ENCODE results near the gene NPHP4. TPM values are rescaled to one million over a fixed set of nuclear protein-coding genes. Genes with fewer than 3 reads are reported as not detected.
A peak's percentile ranks its signal among the peaks of the same experiment; 100 is the strongest.

NPHP4 gene
- 2.9 and 3.7 TPM in 2 replicates for polyA plus RNA-seq (2011; rRNA removed)
- 6.1 and 7.6 TPM in 2 replicates for polyA plus RNA-seq (2012; cell fraction: cytosol; rRNA removed)
- polyA plus RNA-seq (2012; cell fraction: nucleus; rRNA removed) = 31.0 and 35.1 TPM in 2 replicates
- polyA plus RNA-seq (2017; fragmentation: RNase III; extraction: RNeasy Plus Mini Kit Qiagen cat#74134 plus additional on column Dnase treatment) = 4.8 to 5.5 TPM (median 5.1 TPM) in 3 replicates
- polyA minus RNA-seq (2011; rRNA and poly(A)+ RNA removed) = 8.3 and 9.1 TPM in 2 replicates

DNA sequence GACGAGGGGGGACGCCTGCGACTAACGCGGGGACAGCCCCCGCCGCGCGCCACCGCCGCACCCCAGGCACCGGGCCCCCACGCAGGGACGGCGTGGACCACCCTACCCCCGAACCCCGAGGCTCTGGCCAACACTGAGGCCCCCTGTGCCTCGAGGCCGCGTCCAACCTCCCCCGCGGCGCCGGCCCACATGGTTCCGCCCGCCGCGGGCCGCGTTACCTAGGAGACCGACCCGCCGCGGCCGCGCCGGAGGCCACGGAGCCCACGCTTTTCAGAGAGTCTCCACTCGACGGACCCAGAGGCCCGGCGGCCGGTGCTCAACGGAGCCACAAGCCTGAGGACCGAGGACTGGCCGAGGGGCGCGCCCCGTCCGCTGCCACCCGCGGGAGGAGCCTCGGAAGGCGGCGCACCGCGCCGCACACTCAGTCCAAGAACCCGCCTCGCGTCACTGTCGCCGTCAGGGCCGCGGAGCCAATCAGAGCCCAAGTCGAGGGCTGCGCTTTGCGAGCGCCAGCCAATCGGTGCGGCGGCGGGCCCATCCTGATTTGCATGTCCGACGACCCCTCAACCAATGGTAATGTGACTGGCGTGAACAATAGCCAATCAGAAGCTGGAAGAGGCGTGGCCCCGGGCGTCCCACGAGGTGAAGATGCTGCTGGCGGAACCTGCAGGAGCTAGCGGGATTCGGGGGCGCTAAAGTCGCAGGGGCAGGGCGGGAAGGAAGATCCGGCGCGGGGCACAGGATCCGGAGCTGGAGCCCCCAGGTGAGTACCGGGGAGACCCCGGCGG lies at the start of gene NPHP4:
Gene NPHP4 (minus strand): TSS at position 400 of the 788 bp plus-strand sequence. CDS start 6,136 bp downstream, outside the sequence.
- Histone ChIP-seq H3K4me1 (peaks cover 6% of the 10 kb centered on the region; the same call in 1 of the 3 replicates), H3K27ac (peak within 1 kb of the TSS; percentile 90 to 95), H3K9me3 (no peaks in the 10 kb centered on the region), H3K4me3 (peak within 1 kb of the TSS; percentile 61), H3K4me2 (peak within 1 kb of the TSS; percentile 97)
- peak; percentile 18 for FAIRE-seq
- peak; percentile 99 for DNase-seq (ENCODE audit: low read depth in 1 of 2, low spot score in 1 of 2)
- no CpG with 5 or more reads among the region's 94 CpGs for WGBS (ENCODE audit: missing lambda C conversion rate)
- peak; percentile 90 to 97 for ATAC-seq
- ChIA-PET CTCF (interaction anchor here (0.7 kb wide), 1 partner anchor 193 kb away, joined by 3 read pairs; no protein-coding TSS in a partner anchor), POLR2A (interaction anchor here (0.5 to 0.8 kb wide), 3 partner anchors 9 to 214 kb away, joined by 3 to 5 read pairs (median 3); no protein-coding TSS in a partner anchor)
- TF ChIP-seq GATA3 (IDR thresholded peaks at IDR 0.05; ENCODE audit: borderline replicate concordance) (peak; percentile 72), RFX5 (IDR thresholded peaks at IDR 0.05) (peak; percentile 72; the same call in 1 of the 2 replicates), SMC3 (IDR thresholded peaks at IDR 0.05) (no peak), RAD21 (conservative IDR thresholded peaks at IDR 0.05 in 1 of 2, IDR thresholded peaks at IDR 0.05 in 1 of 2) (no peak), FOSB (CRISPR knock-in tag; IDR thresholded peaks at IDR 0.05) (no peak), FOXS1 (CRISPR knock-in tag; IDR thresholded peaks at IDR 0.05) (no peak), HEYL (CRISPR knock-in tag; IDR thresholded peaks at IDR 0.05) (no peak), CBX2 (IDR thresholded peaks at IDR 0.05; ENCODE audit: borderline replicate concordance, low read depth) (no peak), RNF2 (IDR thresholded peaks at IDR 0.05; ENCODE audit: borderline replicate concordance, low read depth) (no peak), EHMT2 (IDR thresholded peaks at IDR 0.05; ENCODE audit: low read depth) (no peak), JUNB (IDR thresholded peaks at IDR 0.05) (no peak), CEBPB (IDR thresholded peaks at IDR 0.05) (no peak), FOSL2 (IDR thresholded peaks at IDR 0.05) (no peak), FOSL2 (CRISPR knock-in tag; IDR thresholded peaks at IDR 0.05) (no peak), TP53 (CRISPR knock-in tag; IDR thresholded peaks at IDR 0.05) (no peak), MYC (IDR thresholded peaks at IDR 0.05; ENCODE audit: borderline replicate concordance, low read length) (no peak; the same call in 1 of the 2 replicates), ZSCAN20 (CRISPR knock-in tag; IDR thresholded peaks at IDR 0.05) (no peak), ESRRA (IDR thresholded peaks at IDR 0.05; ENCODE audit: borderline replicate concordance, low read length) (no peak), HDAC2 (IDR thresholded peaks at IDR 0.05) (no peak), HOXA7 (CRISPR knock-in tag; IDR thresholded peaks at IDR 0.05) (no peak), RARB (CRISPR knock-in tag; IDR thresholded peaks at IDR 0.05) (no peak), ZC3H11A (IDR thresholded peaks at IDR 0.05) (no peak), NFE2L2 (conservative IDR thresholded peaks at IDR 0.05; ENCODE audit: low read length) (no peak), EP300 (IDR thresholded peaks at IDR 0.05) (no peak), CBX8 (IDR thresholded peaks at IDR 0.05) (no peak), MAZ (IDR thresholded peaks at IDR 0.05; ENCODE audit: borderline replicate concordance, low read depth, low read length) (no peak), ZNF302 (CRISPR knock-in tag; IDR thresholded peaks at IDR 0.05) (no peak), MAFK (IDR thresholded peaks at IDR 0.05; ENCODE audit: partially characterized antibody) (no peak), POLR2AphosphoS2 (conservative IDR thresholded peaks at IDR 0.05; ENCODE audit: low read length) (no peak), EHF (CRISPR knock-in tag; IDR thresholded peaks at IDR 0.05) (no peak), ZFP36 (IDR thresholded peaks at IDR 0.05; ENCODE audit: borderline replicate concordance, partially characterized antibody) (no peak)
- TF ChIP-seq, protein P1, sequence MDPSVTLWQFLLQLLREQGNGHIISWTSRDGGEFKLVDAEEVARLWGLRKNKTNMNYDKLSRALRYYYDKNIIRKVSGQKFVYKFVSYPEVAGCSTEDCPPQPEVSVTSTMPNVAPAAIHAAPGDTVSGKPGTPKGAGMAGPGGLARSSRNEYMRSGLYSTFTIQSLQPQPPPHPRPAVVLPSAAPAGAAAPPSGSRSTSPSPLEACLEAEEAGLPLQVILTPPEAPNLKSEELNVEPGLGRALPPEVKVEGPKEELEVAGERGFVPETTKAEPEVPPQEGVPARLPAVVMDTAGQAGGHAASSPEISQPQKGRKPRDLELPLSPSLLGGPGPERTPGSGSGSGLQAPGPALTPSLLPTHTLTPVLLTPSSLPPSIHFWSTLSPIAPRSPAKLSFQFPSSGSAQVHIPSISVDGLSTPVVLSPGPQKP (IDR thresholded peaks at IDR 0.05; ENCODE audit: low read depth, low read length) = no peak
- TF ChIP-seq, protein P2, sequence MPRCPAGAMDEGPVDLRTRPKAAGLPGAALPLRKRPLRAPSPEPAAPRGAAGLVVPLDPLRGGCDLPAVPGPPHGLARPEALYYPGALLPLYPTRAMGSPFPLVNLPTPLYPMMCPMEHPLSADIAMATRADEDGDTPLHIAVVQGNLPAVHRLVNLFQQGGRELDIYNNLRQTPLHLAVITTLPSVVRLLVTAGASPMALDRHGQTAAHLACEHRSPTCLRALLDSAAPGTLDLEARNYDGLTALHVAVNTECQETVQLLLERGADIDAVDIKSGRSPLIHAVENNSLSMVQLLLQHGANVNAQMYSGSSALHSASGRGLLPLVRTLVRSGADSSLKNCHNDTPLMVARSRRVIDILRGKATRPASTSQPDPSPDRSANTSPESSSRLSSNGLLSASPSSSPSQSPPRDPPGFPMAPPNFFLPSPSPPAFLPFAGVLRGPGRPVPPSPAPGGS (IDR thresholded peaks at IDR 0.05) = no peak
- TF ChIP-seq, protein P3, sequence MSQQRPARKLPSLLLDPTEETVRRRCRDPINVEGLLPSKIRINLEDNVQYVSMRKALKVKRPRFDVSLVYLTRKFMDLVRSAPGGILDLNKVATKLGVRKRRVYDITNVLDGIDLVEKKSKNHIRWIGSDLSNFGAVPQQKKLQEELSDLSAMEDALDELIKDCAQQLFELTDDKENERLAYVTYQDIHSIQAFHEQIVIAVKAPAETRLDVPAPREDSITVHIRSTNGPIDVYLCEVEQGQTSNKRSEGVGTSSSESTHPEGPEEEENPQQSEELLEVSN (IDR thresholded peaks at IDR 0.05; ENCODE audit: borderline replicate concordance, low read depth) = peak; percentile 65; the same call in 1 of the 2 replicates
- TF ChIP-seq, protein P4, sequence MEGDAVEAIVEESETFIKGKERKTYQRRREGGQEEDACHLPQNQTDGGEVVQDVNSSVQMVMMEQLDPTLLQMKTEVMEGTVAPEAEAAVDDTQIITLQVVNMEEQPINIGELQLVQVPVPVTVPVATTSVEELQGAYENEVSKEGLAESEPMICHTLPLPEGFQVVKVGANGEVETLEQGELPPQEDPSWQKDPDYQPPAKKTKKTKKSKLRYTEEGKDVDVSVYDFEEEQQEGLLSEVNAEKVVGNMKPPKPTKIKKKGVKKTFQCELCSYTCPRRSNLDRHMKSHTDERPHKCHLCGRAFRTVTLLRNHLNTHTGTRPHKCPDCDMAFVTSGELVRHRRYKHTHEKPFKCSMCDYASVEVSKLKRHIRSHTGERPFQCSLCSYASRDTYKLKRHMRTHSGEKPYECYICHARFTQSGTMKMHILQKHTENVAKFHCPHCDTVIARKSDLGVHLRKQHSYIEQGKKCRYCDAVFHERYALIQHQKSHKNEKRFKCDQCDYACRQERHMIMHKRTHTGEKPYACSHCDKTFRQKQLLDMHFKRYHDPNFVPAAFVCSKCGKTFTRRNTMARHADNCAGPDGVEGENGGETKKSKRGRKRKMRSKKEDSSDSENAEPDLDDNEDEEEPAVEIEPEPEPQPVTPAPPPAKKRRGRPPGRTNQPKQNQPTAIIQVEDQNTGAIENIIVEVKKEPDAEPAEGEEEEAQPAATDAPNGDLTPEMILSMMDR (IDR thresholded peaks at IDR 0.05) = no peak
